HG03521 (cell line): ENCODE results near the gene CFAP61.

Source experiments
- ATAC-seq: cut with Tn5 transposase; IDR thresholded peaks from one replicate; pipeline ENCODE4 v1.9.1; 2021; ENCODE audit warnings: mild to moderate bottlenecking, moderate library complexity; ENCODE audit not compliant: unreplicated experiment

CFAP61 gene

GRCh38 chr20:20266552-20266951, 214.2 kb downstream of the CFAP61 start:
- ATAC-seq = no peak

DNA sequence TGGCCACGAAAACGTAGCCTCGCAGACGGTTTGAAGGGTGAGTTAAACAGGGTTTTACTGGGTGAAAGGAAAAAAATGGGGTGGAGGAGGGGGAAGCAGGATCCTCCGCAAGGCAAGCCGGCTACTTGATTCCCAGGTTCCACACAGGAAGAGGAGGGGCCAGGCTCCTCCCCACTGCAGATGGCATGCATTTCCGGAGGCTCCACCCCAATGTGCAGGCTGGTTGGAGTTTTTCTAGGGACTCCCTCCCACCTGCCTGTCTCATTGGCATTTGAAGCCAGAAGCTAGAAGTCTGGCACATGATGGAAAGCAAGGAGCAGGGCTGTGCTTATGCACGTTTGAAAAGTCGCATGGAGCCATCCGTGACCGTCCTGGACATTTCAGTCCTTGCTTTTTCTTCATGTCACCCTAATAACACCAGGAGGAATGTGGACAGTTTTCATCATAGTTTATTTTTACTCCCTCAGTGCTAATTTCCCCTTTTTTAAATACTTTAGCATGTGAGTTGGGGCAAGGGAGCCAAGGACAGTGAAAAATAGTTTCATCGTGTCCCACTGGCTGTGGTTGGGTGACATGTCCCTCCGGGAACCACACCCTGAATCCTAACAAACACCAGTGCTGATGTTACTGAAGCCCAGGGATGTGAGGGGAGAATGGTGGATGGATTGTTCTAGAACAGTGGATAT, 215.5 kb downstream of the CFAP61 start:
- no peak for ATAC-seq

DNA sequence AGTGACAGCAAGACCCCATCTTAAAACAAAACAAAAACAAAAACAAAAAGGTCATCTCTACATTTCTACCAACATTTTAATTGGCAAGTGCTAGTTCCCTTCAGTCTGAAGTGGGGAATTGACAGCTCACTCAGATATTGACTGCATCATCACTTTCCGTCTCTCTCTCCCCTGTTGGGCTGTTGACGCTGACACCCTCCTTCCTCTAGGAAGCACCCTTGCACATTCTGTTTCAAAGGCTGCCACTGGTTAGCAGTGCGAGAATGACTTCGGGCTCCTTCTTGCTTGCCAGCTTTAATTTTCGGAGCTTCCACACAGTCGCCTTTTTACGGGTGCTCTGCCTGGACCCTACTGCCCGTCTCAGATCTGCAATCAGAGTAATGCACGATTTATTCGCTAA, 218.9 kb downstream of the CFAP61 start:
- ATAC-seq = no peak

DNA sequence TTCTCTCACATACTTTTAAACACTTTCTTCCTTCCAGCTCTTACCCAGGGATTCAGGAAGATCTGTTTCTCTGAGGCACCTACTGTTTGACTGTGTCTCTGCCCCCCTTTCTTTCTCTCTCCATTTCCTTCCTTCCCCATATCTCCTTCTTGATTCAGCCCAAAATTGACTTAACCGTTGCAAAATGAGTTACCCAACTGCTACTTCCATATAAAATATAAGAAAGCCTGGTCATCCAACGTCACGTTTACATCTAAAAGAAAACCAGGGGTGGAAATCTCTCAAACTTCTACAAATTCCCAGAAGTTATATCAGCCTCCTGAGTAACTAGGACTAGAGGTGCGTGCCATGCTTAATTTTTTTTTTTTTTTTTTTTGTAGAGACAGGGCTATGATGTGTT, 220.4 kb downstream of the CFAP61 start:
- no peak for ATAC-seq

- ATAC-seq = no peak
Measured at GRCh38 chr20:20273286-20273685, 221.0 kb downstream of the CFAP61 start.

DNA sequence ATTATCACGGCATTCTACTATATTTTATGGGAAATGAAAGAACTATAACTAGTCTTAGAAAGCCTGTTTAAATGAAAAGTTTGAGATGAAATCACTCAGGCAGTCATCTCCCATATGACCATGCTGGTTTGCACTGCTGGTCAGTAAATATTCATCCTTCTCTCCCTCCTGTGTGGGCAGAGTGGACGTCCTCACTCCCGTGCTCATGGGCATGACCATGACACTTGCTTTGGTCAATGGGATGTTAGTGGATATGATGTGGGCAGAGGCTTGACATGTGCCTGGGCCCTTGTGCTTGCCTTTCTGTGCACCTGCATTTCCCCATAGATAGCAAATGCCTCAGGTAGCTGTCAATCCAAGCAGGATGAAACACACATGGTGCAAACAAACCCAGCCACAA, 222.5 kb downstream of the CFAP61 start:
- ATAC-seq = no peak

DNA sequence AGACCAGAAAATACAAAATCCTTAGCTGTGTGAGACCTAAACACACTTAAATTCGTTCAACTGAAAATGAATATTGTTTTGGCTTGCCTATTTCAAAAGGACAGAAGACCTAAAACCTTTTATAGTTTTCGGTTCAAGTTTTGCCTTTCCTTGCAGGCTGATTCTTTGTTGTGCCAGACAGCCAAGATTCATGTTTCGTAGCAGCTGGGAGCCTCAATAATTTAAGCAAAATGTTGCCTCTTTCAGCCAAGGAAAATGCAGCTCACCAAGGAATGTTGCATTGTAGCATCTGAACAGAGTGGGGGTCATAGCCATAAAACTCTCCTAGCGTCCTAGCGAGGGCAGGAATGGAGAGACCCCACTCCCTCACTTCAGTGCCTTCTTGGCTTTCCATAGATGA, 223.3 kb downstream of the CFAP61 start:
- ATAC-seq = no peak

DNA sequence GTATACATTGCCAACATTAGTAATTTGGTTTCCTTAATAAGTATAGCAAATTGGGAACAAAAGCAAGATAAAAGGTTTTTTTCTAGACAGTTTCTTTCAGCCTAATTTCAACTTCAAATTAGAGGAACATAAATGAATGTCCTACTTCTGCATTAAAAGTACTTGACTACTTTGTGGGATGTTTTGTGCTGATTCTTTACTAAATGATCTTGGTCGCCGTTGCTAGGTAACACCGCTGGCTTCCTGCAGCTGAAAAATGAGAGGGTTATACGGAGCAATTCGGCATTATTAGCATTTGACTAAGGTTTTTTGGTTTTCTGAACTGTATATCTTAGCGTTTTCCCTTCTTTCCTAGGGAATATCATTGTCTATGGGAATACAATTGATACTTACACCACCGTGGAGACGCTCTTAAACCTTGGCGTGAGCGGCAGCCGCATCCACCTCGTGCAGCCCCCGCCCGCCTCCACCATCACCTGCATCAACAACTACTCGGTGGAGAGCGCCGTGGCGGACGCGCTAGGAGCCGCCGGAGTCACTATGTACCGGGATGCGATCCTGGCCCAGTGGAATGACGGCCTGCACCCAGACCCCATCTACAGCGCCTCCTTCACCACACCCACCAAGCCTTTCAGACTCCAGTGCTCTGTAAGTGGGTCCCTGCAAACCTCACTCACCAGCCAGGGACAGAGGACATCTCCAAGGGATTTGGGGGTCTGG, 224.6 kb downstream of the CFAP61 start:
- no peak for ATAC-seq

DNA sequence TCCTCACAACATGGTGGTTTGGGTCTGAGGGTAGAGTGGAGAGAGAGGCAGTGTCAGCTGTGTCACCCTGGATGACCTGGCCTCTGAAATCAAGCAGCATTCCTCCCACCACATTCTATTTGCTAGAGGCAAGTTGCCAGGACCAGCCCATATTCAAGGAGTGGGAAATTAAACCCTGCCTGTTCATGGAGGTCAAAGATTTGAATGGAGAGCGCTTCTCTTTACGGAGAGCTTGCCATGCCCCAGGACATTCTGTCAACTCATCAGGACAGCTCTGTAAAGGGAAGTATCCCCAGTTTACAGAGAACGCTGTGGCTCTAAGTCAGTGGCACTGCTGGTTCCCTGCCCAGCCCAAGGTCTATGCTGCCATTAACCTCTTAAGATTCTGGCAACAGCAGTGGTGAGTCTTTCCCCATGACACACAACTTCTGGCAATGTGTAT, 225.6 kb downstream of the CFAP61 start:
- ATAC-seq = no peak

GRCh38 chr20:20286061-20286460, 233.7 kb downstream of the CFAP61 start:
- no peak for ATAC-seq

DNA sequence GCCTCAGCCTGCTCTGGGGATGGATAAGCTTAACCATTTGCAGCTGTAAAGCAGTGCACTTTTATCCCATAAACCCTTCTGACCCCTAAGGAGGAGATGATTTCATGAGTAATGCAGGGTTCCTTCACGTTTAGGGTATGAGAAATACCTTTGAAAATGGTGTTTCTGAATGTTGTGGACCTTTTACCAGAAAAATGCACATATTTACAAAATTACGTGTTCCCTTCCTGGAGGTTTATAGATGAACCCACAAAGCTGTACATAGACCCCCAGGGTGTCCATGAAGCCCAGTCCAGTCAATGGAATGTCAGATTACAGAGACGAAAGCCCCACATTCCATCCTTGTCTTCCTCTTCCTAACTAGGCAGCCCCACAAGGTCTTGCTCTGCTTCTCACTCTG, 237.0 kb downstream of the CFAP61 start:
- no peak for ATAC-seq

DNA sequence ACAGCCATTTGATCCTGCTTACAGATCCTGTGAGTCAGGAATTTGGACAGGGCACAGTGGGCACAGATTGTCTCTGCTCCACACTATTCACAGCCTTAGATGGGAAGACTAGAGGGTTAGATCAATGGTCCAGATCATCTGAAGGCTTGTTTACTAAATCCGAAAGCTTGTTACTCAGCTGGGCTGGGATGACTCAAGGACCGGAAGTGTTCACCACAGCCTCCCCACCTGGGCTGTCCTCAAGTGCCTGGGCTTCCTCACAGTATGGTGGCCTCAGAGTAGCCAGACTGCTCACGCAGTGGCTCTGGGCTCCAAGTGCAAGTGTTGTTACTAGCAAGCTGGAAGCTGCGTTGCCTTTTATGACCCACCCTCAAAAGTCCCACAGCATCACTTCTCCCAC, 240.1 kb downstream of the CFAP61 start:
- no peak for ATAC-seq

GRCh38 chr20:20293141-20293540, 240.8 kb downstream of the CFAP61 start:
- no peak for ATAC-seq

DNA sequence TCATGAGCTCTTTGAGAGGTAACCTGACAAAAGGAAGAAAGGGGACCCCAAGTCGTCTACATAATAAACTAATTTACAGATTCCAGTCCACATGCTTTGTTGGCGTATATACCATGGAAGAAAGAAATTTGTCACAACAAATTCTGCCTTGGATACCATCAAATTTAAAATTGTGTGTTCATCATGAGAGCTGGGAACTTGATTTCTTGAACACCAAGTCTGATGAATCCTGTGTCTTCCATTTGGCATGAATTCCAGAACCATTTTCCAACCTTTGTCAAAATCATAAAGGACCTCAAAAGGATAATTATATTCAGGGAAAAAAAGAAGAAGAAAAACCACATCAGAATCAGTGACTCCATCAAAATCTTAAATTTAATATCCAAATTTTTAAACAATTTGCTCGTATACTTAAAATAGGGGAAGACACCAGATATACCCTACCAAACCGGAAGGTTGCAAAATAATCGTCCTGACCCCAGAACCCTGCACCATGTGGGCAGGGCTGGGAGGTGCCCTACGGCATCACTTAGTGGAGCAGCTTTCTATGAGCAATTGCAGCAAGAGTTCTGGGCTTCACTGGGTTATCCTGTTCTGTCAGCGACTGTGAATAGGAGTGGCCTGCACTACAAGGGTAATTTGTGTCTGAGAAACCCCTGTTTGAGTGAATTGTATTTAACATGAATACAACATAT, 241.5 kb downstream of the CFAP61 start:
- ATAC-seq = no peak

GRCh38 chr20:20295621-20296498, 243.5 kb downstream of the CFAP61 start:
- ATAC-seq = no peak

- ATAC-seq = no peak
Measured at GRCh38 chr20:20297181-20297580, 244.8 kb downstream of the CFAP61 start.

DNA sequence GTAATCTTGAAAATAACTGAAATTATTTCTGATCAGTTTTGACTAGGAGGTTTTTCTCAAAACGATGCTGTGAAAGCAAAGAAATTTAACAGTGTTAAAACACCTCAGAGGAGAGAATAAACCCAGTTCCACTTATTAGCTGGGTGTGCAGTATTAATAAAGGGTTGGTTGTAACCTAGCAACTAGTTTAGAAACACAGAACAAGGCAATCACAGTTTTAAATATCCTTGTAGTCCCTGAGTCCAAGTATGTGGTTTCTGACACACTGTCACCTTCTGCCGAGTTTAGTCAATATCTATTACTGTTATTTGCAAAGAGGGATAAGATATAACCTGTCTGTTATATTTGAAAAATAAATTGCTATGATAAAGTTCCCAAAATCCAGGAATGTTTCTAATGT, 245.4 kb downstream of the CFAP61 start:
- no peak for ATAC-seq

- no peak for ATAC-seq
Measured at GRCh38 chr20:20299904-20300303, 247.6 kb downstream of the CFAP61 start.

- ATAC-seq = no peak
Measured at GRCh38 chr20:20303320-20303719, 251.0 kb downstream of the CFAP61 start.

DNA sequence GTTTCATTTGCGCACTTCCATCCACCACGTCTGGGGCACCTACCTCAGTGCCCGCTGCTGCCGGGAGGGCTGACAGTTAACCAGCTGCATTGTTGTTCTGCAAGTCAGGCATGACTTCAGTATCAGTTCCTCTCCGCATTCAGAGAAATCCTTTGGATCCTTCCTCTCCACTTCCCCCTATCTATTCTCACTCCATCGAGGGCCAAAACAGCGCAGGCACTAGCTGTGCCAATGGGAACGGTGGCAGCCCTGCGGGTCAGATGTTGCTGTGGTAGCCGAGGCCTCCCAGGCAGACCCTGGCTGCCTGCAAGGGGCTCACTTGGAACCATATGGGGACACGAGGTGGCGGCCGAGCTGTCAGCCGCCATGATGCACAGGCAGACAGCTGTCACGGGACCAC, 251.4 kb downstream of the CFAP61 start:
- ATAC-seq = no peak

DNA sequence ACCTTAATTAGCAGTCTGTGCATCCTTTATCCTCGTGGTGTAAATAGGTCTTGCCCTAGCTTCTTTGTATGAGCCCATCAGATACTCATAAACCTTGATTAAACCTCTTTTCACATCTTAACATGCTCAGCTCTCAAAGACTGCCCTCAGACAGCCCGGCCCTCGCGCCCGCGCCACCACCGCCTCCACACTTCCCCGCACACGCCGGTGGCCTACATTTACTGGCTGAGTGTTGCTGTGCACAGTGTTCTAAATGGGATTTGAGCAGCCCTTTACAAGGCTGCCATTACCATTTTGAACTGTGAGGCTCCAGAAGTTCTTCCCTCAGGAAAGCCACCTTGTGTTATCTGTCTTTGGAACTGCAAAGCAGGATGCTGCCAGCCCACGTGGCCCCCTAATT, 252.6 kb downstream of the CFAP61 start:
- ATAC-seq = no peak
